HG02798 (cell line): ENCODE data around the gene NXPE3.

Experiments used
- ATAC-seq: cut with Tn5 transposase; IDR thresholded peaks from one replicate; pipeline ENCODE4 v1.9.1; 2021; ENCODE audit warnings: mild to moderate bottlenecking; ENCODE audit not compliant: unreplicated experiment, poor library complexity

NXPE3 gene

GRCh38 chr3:101801174-101801573 lies 22.2 kb downstream of the NXPE3 start:
- no peak for ATAC-seq

- ATAC-seq, result no peak
Measured at GRCh38 chr3:101802179-101802578, 23.2 kb downstream of the NXPE3 start.

- ATAC-seq, result peak; percentile 98
Measured at GRCh38 chr3:101803173-101803782, 24.3 kb downstream of the NXPE3 start.

GRCh38 chr3:101803939-101804338 lies 24.9 kb downstream of the NXPE3 start:
- ATAC-seq, result no peak

- no peak for ATAC-seq
Measured at GRCh38 chr3:101806491-101806890, 27.5 kb downstream of the NXPE3 start.

- ATAC-seq, result peak; percentile 71
Measured at GRCh38 chr3:101807888-101808287, 28.9 kb downstream of the NXPE3 start.

GRCh38 chr3:101809178-101810021 lies 30.4 kb downstream of the NXPE3 start:
- ATAC-seq, result no peak

- no peak for ATAC-seq
Measured at GRCh38 chr3:101810022-101810418, 31.0 kb downstream of the NXPE3 start.

GRCh38 chr3:101811875-101812274 lies 32.9 kb downstream of the NXPE3 start:
- ATAC-seq, result no peak

GRCh38 chr3:101812895-101813294 lies 33.9 kb downstream of the NXPE3 start:
- ATAC-seq, result no peak

GRCh38 chr3:101813817-101814440 lies 34.9 kb downstream of the NXPE3 start:
- no peak for ATAC-seq

GRCh38 chr3:101814835-101815234 lies 35.8 kb downstream of the NXPE3 start:
- ATAC-seq, result no peak

- ATAC-seq, result no peak
Measured at GRCh38 chr3:101816215-101817149, 37.5 kb downstream of the NXPE3 start.

- ATAC-seq, result peak; percentile 37
Measured at GRCh38 chr3:101817992-101818391, 39.0 kb downstream of the NXPE3 start.

GRCh38 chr3:101819649-101820206 lies 40.7 kb downstream of the NXPE3 start:
- ATAC-seq, result peak; percentile 83

- ATAC-seq, result no peak
Measured at GRCh38 chr3:101821503-101821902, 42.5 kb downstream of the NXPE3 start.

- ATAC-seq, result no peak
Measured at GRCh38 chr3:101823525-101823924, 44.5 kb downstream of the NXPE3 start.

GRCh38 chr3:101824702-101825101 lies 45.7 kb downstream of the NXPE3 start:
- no peak for ATAC-seq

GRCh38 chr3:101825904-101826445 lies 47.0 kb downstream of the NXPE3 start:
- ATAC-seq, result no peak
